ENCODE measurements around the gene ULK4.

DNA sequence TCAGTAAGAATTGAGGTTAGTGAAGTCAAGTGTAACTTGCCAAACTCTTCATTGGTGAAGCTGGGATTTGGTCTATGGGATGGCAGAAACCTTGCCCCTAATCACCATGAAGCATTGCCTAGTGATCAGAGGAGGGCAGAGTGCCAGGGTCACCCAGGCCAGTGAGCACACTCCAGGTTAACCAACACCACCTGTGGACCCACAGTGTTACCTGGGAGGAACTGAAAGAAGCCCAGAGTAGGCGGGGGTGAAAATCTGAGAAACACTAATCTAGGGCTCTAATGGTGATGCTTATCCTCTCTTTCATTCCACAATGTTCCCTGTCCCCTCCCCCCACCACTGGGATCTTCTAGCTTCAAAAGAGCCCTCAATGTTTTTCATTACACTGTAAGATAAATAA, 389.8 kb downstream of the ULK4 start:
- TF ChIP-seq EP300 (IDR thresholded peaks at IDR 0.05) = no peak
- TF ChIP-seq, protein P1, sequence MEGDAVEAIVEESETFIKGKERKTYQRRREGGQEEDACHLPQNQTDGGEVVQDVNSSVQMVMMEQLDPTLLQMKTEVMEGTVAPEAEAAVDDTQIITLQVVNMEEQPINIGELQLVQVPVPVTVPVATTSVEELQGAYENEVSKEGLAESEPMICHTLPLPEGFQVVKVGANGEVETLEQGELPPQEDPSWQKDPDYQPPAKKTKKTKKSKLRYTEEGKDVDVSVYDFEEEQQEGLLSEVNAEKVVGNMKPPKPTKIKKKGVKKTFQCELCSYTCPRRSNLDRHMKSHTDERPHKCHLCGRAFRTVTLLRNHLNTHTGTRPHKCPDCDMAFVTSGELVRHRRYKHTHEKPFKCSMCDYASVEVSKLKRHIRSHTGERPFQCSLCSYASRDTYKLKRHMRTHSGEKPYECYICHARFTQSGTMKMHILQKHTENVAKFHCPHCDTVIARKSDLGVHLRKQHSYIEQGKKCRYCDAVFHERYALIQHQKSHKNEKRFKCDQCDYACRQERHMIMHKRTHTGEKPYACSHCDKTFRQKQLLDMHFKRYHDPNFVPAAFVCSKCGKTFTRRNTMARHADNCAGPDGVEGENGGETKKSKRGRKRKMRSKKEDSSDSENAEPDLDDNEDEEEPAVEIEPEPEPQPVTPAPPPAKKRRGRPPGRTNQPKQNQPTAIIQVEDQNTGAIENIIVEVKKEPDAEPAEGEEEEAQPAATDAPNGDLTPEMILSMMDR (IDR thresholded peaks at IDR 0.05) = no peak
